CD4-positive, alpha-beta memory T cell (primary cell): ENCODE results near the gene SLC6A6. TPM values are rescaled to one million over a fixed set of nuclear protein-coding genes. Genes with fewer than 3 reads are reported as not detected.

Experiments used
- CTCF ChIA-PET: fragments of 350-600 bp; sonication (Branson Sonifier 250); formaldehyde crosslinking; loops from one replicate; lab custom pipeline; 2021; ENCODE audit warnings: inconsistent platforms; ENCODE audit not compliant: partially characterized antibody; lab: Charles Lee
- POLR2A ChIA-PET: fragments of 350-600 bp; sonication (Branson Sonifier 250); formaldehyde crosslinking; loops from one replicate; lab custom pipeline; 2021; ENCODE audit not compliant: partially characterized antibody; lab: Charles Lee
- DNase-seq, 5 donors: peaks; one replicate each; pipeline versions ENCODE4 v3.0.0 to v3.0.0-alpha.2; 2020 to 2022; ENCODE audit warnings: mixed read lengths in 1 of 5
- H3K27ac ChIP-seq: one replicate; pipeline ENCODE4 v1.7.0; 2013; ENCODE audit warnings: low read depth, low read length
- H3K27me3 ChIP-seq: 2 replicates; pipeline ENCODE4 v1.7.0; 2013; ENCODE audit warnings: mild to moderate bottlenecking, low read length, moderate library complexity; ENCODE audit not compliant: insufficient read depth
- H3K36me3 ChIP-seq: 2 replicates; pipeline ENCODE4 v1.7.0; 2013; ENCODE audit warnings: mild to moderate bottlenecking, low read length, moderate library complexity; ENCODE audit not compliant: insufficient read depth
- H3K4me1 ChIP-seq: 2 replicates; pipeline ENCODE4 v1.7.0; 2013; ENCODE audit warnings: mild to moderate bottlenecking, low read length, moderate library complexity; ENCODE audit not compliant: insufficient read depth
- H3K4me3 ChIP-seq, 2 donors: one replicate each; pipeline ENCODE4 v1.7.0; 2013; ENCODE audit warnings: low read length in 2 of 2, mild to moderate bottlenecking in 1 of 2
- H3K9me3 ChIP-seq, 2 donors: one replicate each; pipeline ENCODE4 v1.7.0; 2013; ENCODE audit warnings: low read length in 2 of 2, control low read depth in 1 of 2; ENCODE audit not compliant: control insufficient read depth in 1 of 2
- H3K27ac Mint-ChIP-seq, 7 donors: one replicate each; pipeline ENCODE4 v1.8.0; 2020 to 2021; ENCODE audit warnings: mixed read lengths in 7 of 7, mild to moderate bottlenecking in 6 of 7, inconsistent platforms in 3 of 7, moderate library complexity in 3 of 7
- H3K27me3 Mint-ChIP-seq, 2 donors: one replicate each; pipeline ENCODE4 v1.8.0; 2020 to 2021; ENCODE audit warnings: mixed read lengths in 2 of 2
- H3K36me3 Mint-ChIP-seq, 2 donors: one replicate each; pipeline ENCODE4 v1.8.0; 2020 to 2021; ENCODE audit warnings: mixed read lengths in 2 of 2, inconsistent platforms in 1 of 2, mild to moderate bottlenecking in 1 of 2
- H3K4me1 Mint-ChIP-seq, 4 donors: one replicate each; pipeline ENCODE4 v1.8.0; 2020 to 2021; ENCODE audit warnings: mixed read lengths in 4 of 4, mild to moderate bottlenecking in 1 of 4
- H3K4me3 Mint-ChIP-seq, 8 donors: one replicate each; pipeline ENCODE4 v1.8.0; 2020 to 2021; ENCODE audit warnings: mixed read lengths in 8 of 8, mild to moderate bottlenecking in 7 of 8, moderate library complexity in 6 of 8, inconsistent platforms in 3 of 8
- H3K9me3 Mint-ChIP-seq, 8 donors: one replicate each; pipeline ENCODE4 v1.8.0; 2020 to 2021; ENCODE audit warnings: mixed read lengths in 8 of 8, mild to moderate bottlenecking in 5 of 8, inconsistent platforms in 3 of 8, moderate library complexity in 1 of 8
- intact Hi-C: fragments of 100-400 bp; cut with micrococcal nuclease; formaldehyde crosslinking; loops from one replicate; pipeline ENCODE4 v1.15.1; 2023
- polyA plus RNA-seq, 2 donors: library from polyadenylated mRNA; unstranded; fragments of 300-500 nt; fragmentation: Illumina TruSeq; gene quantifications; one replicate each; pipeline ENCODE4 v1.2.3, GENCODE V29; 2021
- total RNA-seq, 2 experiments: library from RNA; stranded (reverse); gene quantifications; one replicate each; pipeline ENCODE4 v1.2.3, GENCODE V29; 2021

SLC6A6 gene
- total and polyA plus RNA-seq, 4 experiments from 2014 or later: 3.8 to 51.8 (median 29.7) TPM

DNA sequence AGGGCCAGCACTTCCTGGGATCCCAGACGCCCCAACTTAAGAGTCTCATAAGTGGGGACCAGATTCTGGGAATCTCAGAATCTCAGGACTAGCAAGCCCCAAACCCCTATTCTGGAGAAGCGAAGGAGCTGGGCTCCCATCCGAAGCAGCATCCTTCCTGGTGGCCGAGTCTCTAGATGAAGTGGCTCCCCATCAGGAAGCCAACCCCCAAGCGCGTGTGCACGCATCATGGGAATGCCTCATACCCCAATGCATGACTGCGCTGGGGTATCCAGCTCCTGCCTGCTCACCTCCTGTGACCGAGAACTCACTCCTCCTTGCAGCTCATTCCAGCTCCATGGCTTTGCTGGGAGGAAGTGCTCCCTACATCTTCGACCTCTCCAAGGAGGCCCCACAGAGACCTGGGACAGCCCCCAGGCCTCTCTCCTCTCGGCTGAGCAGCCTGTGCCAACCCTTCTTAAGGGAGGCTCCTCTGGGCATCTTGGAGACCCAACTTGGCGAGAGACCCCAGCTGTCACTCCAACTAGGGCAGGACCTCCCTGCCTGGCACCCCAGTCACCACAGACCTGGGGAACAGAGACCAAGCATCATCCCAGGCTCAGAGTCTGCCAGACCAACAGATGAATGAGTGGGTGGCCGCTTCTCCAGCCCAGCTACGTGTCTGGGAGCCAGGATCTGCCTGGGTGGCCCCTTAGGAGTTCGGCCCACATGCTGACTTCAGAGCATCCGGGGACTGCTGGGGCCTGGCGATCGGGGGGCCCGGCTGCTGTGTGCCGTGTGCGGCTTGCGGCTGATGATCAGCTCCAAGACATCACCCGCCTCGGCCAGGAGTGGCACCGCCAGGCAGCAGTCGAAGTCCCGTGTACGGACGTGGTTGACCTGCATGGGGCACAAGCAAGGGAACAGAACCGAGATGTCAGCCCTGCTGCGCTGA is 90.8 kb downstream of the SLC6A6 start:
- H3K9me3 Mint-ChIP-seq: peaks cover 0 to 2% (median 0%) of the 10 kb centered on the region in 8 donors
- POLR2A ChIA-PET: no interaction called here
- Histone ChIP-seq H3K27ac (no peak overlapping the region), H3K4me3 (no peak overlapping the region), H3K36me3 (peaks cover 3% of the 10 kb centered on the region), H3K4me1 (no peaks in the 10 kb centered on the region), H3K9me3 (no peaks in the 10 kb centered on the region), H3K27me3 (no peaks in the 10 kb centered on the region)
- peaks cover 9 to 19% of the 10 kb centered on the region in 2 donors for H3K36me3 Mint-ChIP-seq
- DNase-seq: no peak
- CTCF ChIA-PET: no interaction called here
- peaks cover 0 to 1% (median 0%) of the 10 kb centered on the region in 4 donors for H3K4me1 Mint-ChIP-seq
- no peak overlapping the region for H3K4me3 Mint-ChIP-seq
- no peaks in the 10 kb centered on the region for H3K27me3 Mint-ChIP-seq
- intact Hi-C loops: no loop called here
- no peak overlapping the region for H3K27ac Mint-ChIP-seq

DNA sequence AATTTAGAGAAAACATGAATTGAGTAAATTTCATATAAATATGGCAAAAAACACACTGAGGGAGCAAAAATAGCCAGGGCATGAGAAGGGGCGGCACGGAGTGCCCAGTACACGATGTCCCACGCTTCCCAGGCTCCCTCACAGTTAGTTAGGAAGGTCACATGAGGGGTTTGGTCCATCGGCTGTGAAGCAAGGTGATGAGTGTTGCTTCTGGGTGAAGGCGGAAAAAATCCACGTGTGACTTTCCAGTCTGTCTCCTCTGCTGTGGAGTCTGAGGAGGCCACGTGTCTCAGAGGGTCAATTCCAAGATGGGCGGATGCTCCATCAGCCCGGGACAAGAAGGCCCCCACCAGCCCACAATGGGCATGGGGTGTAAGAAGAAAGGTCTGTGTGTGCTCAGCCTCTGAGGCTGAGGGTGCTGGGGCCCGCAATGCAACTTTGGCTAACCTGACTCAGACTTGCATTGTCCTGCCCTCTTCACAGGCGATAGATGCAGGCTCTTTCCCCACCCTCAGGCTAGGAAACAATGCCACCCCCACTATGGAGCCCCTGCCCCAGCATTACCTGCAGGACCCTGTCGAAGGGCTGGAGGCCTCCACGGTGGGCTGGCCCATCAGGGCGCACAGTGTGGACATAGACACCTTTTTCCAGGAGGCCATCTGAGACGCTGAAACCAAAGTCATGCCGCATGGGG is 92.0 kb downstream of the SLC6A6 start:
- no peaks in the 10 kb centered on the region for H3K9me3 ChIP-seq
- no peaks in the 10 kb centered on the region for H3K36me3 ChIP-seq
- CTCF ChIA-PET: no interaction called here
- Mint-ChIP-seq H3K27ac (peak overlapping the region in 1 of 7 donors; percentile 51), H3K4me3 (no peak overlapping the region), H3K36me3 (peaks cover 9 to 13% of the 10 kb centered on the region in 2 donors), H3K27me3 (no peaks in the 10 kb centered on the region), H3K9me3 (peaks cover 0 to 5% (median under 1%) of the 10 kb centered on the region in 8 donors), H3K4me1 (peaks cover 0 to 1% (median 0%) of the 10 kb centered on the region in 4 donors)
- H3K4me3 ChIP-seq: no peak overlapping the region
- intact Hi-C loops: no loop called here
- no peaks in the 10 kb centered on the region for H3K27me3 ChIP-seq
- H3K27ac ChIP-seq: no peak overlapping the region
- H3K4me1 ChIP-seq: no peaks in the 10 kb centered on the region
- no peak for DNase-seq
- POLR2A ChIA-PET: no interaction called here

DNA sequence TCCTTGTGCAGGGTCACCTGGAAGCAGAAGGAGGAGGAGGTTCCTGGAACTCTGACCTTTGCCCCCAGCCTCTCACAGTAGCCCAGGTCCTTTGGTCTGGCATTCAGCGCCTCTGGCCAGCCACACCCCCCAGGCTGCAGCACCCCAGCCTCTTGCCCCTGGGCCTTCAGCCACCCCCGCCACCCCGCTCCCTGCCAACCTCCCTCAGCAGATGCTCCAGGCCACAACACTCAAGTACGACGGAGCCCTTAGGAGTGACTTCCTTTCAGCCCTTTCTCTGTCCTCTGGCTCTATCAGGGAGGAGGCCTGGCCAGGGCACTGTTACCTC is 92.5 kb downstream of the SLC6A6 start:
- Mint-ChIP-seq H3K9me3 (peaks cover 0 to 5% (median 1%) of the 10 kb centered on the region in 8 donors), H3K27ac (no peak overlapping the region)

DNA sequence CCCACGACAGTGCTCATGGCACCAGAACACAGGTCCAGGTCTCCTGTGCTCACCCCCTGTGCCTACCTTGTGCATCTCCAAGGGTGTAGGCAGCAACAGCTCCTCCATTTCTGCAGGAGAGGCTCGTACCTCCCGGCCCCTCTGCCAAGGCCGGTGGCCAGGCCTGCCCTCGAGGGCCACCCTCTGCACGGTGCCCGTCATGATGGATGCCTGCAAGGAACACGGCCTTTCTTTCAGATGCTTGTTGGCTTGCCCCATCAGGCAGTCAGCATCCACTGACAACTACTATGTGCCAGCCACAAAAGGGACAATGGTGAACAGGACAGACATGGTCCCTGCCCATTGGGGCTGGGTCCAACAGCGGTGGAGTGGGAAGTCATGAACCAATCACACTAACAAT is 93.9 kb downstream of the SLC6A6 start:
- ChIA-PET CTCF (no interaction called here), POLR2A (no interaction called here)
- intact Hi-C loops: no loop called here
- Mint-ChIP-seq H3K36me3 (peaks cover 0 to 1% of the 10 kb centered on the region in 2 donors), H3K4me3 (no peak overlapping the region), H3K27me3 (no peaks in the 10 kb centered on the region), H3K4me1 (no peaks in the 10 kb centered on the region), H3K9me3 (peaks cover 3 to 14% (median 6%) of the 10 kb centered on the region in 8 donors), H3K27ac (no peak overlapping the region)
- H3K36me3 ChIP-seq: no peaks in the 10 kb centered on the region
- no peak overlapping the region for H3K4me3 ChIP-seq
- no peaks in the 10 kb centered on the region for H3K4me1 ChIP-seq
- no peak overlapping the region for H3K27ac ChIP-seq
- no peaks in the 10 kb centered on the region for H3K9me3 ChIP-seq
- DNase-seq: no peak
- H3K27me3 ChIP-seq: no peaks in the 10 kb centered on the region

More for the DNA sequence above, 92.5 kb downstream of the SLC6A6 start:
- Histone ChIP-seq H3K9me3 (no peaks in the 10 kb centered on the region), H3K36me3 (no peaks in the 10 kb centered on the region), H3K27ac (no peak overlapping the region), H3K4me1 (no peaks in the 10 kb centered on the region), H3K27me3 (no peaks in the 10 kb centered on the region), H3K4me3 (no peak overlapping the region)
- intact Hi-C loops: no loop called here
- no peaks in the 10 kb centered on the region for H3K27me3 Mint-ChIP-seq
- DNase-seq: no peak
- ChIA-PET CTCF (no interaction called here), POLR2A (no interaction called here)
- peaks cover 9% of the 10 kb centered on the region in 2 donors for H3K36me3 Mint-ChIP-seq
- peaks cover 0 to 1% (median 0%) of the 10 kb centered on the region in 4 donors for H3K4me1 Mint-ChIP-seq
- no peak overlapping the region for H3K4me3 Mint-ChIP-seq

DNA sequence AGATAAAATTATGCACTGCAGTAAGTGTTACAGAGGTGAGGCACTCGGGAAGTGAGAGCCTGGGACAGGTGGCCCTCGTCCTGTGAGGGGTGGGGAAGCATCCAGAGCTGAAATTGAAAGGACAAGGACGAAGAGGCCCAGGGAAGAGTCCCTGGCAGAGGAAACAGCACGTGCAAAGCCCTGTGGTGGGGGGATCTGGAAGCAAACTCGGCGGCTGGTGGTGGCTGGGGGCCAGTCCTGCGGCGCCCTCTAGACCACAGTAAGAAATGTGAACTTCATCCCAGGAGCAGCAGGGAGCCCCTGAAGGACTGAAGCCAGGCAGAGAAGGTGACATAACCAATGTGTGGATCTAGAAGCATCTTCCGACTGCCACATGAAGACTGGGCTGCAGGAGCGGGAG is 94.9 kb downstream of the SLC6A6 start:
- Histone ChIP-seq H3K36me3 (no peaks in the 10 kb centered on the region), H3K27me3 (no peaks in the 10 kb centered on the region), H3K27ac (no peak overlapping the region), H3K9me3 (no peaks in the 10 kb centered on the region), H3K4me3 (no peak overlapping the region), H3K4me1 (no peaks in the 10 kb centered on the region)
- Mint-ChIP-seq H3K27me3 (no peaks in the 10 kb centered on the region), H3K36me3 (peaks cover 0 to 1% of the 10 kb centered on the region in 2 donors), H3K9me3 (peaks cover 3 to 22% (median 11%) of the 10 kb centered on the region in 8 donors), H3K4me3 (no peak overlapping the region), H3K4me1 (no peaks in the 10 kb centered on the region), H3K27ac (no peak overlapping the region)
- POLR2A ChIA-PET: interaction anchor here (0.7 kb wide), 1 partner anchor 21 kb away, joined by 3 read pairs; no protein-coding TSS in a partner anchor
- intact Hi-C loops: no loop called here
- no peak for DNase-seq
- CTCF ChIA-PET: no interaction called here

DNA sequence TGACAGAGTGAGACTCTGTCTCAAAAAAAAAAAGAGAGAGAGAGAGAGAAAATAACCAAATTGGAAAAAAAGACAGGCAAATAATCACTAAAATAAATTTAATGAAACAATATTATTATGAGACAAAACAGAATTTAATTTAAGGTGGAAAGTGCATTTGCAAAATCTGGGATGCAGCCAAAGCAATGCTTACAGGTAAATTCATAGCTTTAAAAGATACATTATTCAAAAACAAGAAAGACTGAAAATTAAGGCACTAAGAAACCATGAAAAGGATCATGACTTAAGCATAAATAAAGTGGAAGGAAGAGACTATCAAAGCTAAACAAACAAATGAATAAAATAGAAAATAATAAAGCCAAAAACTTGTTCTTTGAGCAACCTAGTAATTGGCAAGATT is 100.1 kb downstream of the SLC6A6 start:
- H3K4me1 Mint-ChIP-seq: no peaks in the 10 kb centered on the region
- CTCF ChIA-PET: no interaction called here
- peaks cover 1 to 5% of the 10 kb centered on the region in 2 donors for H3K27me3 Mint-ChIP-seq
- intact Hi-C loops: no loop called here
- H3K4me3 Mint-ChIP-seq: no peak overlapping the region
- peaks cover 6 to 36% (median 21%) of the 10 kb centered on the region in 8 donors for H3K9me3 Mint-ChIP-seq
- Histone ChIP-seq H3K9me3 (no peaks in the 10 kb centered on the region), H3K36me3 (no peaks in the 10 kb centered on the region), H3K27ac (no peak overlapping the region), H3K4me1 (no peaks in the 10 kb centered on the region), H3K4me3 (no peak overlapping the region), H3K27me3 (no peaks in the 10 kb centered on the region)
- POLR2A ChIA-PET: no interaction called here
- no peak for DNase-seq
- peaks cover 0 to 6% of the 10 kb centered on the region in 2 donors for H3K36me3 Mint-ChIP-seq
- no peak overlapping the region for H3K27ac Mint-ChIP-seq

DNA sequence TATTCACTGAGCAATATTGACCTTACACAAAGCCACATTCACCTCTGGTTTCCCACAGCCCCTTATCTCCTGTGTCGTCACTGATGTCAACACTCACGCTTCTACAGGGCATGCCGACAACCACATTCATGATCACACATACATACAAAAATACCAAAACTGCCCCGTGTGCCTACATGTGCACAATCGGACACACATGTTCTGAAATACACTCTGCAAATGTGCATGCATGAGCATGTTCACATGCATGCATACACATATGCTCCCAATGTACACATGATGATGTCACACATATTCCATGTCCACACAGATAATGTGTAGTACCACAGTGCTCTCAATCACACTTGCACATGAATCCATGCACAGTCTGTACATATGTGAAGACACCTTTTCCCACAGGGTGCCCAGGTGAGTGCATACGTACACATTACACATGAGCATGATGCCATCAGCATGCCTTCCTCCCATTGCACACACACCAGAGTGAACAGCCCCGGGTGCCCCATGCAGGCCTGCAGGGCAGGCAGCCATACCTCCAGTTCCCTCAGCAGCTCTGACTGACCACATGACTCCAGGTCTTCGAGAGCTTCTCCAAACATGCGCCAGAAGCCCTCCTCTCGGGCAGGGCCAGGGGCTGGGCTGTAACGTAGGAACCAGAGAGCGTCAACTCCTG is 100.8 kb downstream of the SLC6A6 start:
- Histone ChIP-seq H3K4me1 (no peaks in the 10 kb centered on the region), H3K27ac (no peak overlapping the region), H3K27me3 (no peaks in the 10 kb centered on the region), H3K36me3 (no peaks in the 10 kb centered on the region), H3K9me3 (no peaks in the 10 kb centered on the region), H3K4me3 (no peak overlapping the region)
- intact Hi-C loops: no loop called here
- no peak overlapping the region for H3K4me3 Mint-ChIP-seq
- peaks cover 0 to 6% of the 10 kb centered on the region in 2 donors for H3K36me3 Mint-ChIP-seq
- H3K27me3 Mint-ChIP-seq: peaks cover 1 to 5% of the 10 kb centered on the region in 2 donors
- CTCF ChIA-PET: no interaction called here
- DNase-seq: no peak
- peaks cover 6 to 36% (median 21%) of the 10 kb centered on the region in 8 donors for H3K9me3 Mint-ChIP-seq
- H3K4me1 Mint-ChIP-seq: no peaks in the 10 kb centered on the region
- POLR2A ChIA-PET: no interaction called here
- no peak overlapping the region for H3K27ac Mint-ChIP-seq
